GM21786 (cell line): ENCODE results near the gene SLC25A13.

Source experiments
- ATAC-seq: cut with Tn5 transposase; IDR thresholded peaks from one replicate; pipeline ENCODE4 v1.9.1; 2021; ENCODE audit not compliant: unreplicated experiment

SLC25A13 gene

GRCh38 chr7:96244992-96245292 lies 77.0 kb downstream of the SLC25A13 start:
- ATAC-seq = no peak

- ATAC-seq = no peak
Measured at GRCh38 chr7:96244244-96244991, 77.5 kb downstream of the SLC25A13 start.

GRCh38 chr7:96243241-96243640 lies 78.7 kb downstream of the SLC25A13 start:
- ATAC-seq = no peak

- ATAC-seq = no peak
Measured at GRCh38 chr7:96241855-96242254, 80.0 kb downstream of the SLC25A13 start.

GRCh38 chr7:96238976-96239766 lies 82.7 kb downstream of the SLC25A13 start:
- ATAC-seq = no peak

- ATAC-seq = no peak
Measured at GRCh38 chr7:96238474-96238873, 83.4 kb downstream of the SLC25A13 start.

GRCh38 chr7:96237040-96237439 lies 84.9 kb downstream of the SLC25A13 start:
- no peak for ATAC-seq

GRCh38 chr7:96236198-96237039 lies 85.5 kb downstream of the SLC25A13 start:
- ATAC-seq = no peak

- peak; percentile 53 for ATAC-seq
Measured at GRCh38 chr7:96235281-96235680, 86.6 kb downstream of the SLC25A13 start.

GRCh38 chr7:96233528-96234154 lies 88.3 kb downstream of the SLC25A13 start:
- no peak for ATAC-seq

- ATAC-seq = no peak
Measured at GRCh38 chr7:96233084-96233483, 88.8 kb downstream of the SLC25A13 start.

- ATAC-seq = no peak
Measured at GRCh38 chr7:96228760-96229159, 93.1 kb downstream of the SLC25A13 start.

GRCh38 chr7:96225251-96225650 lies 96.6 kb downstream of the SLC25A13 start:
- ATAC-seq = no peak

GRCh38 chr7:96224685-96225084 lies 97.2 kb downstream of the SLC25A13 start:
- ATAC-seq = peak; percentile 47

GRCh38 chr7:96224073-96224472 lies 97.8 kb downstream of the SLC25A13 start:
- ATAC-seq = no peak

GRCh38 chr7:96221888-96222287 lies 100.0 kb downstream of the SLC25A13 start:
- no peak for ATAC-seq

GRCh38 chr7:96219378-96220130 lies 102.3 kb downstream of the SLC25A13 start:
- no peak for ATAC-seq

- ATAC-seq = no peak
Measured at GRCh38 chr7:96218664-96219243, 103.1 kb downstream of the SLC25A13 start.

- no peak for ATAC-seq
Measured at GRCh38 chr7:96217147-96217546, 104.8 kb downstream of the SLC25A13 start.

- no peak for ATAC-seq
Measured at GRCh38 chr7:96216373-96216772, 105.5 kb downstream of the SLC25A13 start.
